NK-92 (cell line): Measurements from ENCODE around the gene S100A4.

Experiments
- DNase-seq: peaks from one replicate; lab custom pipeline; 2025; ENCODE audit not compliant: unreplicated experiment; lab: John Stamatoyannopoulos, UW

S100A4 gene

GRCh38 chr1:153548722-153549688 is 3.4 kb upstream of the S100A4 start, which contains the start of gene S100A3:
Gene S100A3, minus strand, starts transcription at chr1:153549258. Its CDS starts 773 bp downstream, at chr1:153548485.
- DNase-seq = no peak

DNA sequence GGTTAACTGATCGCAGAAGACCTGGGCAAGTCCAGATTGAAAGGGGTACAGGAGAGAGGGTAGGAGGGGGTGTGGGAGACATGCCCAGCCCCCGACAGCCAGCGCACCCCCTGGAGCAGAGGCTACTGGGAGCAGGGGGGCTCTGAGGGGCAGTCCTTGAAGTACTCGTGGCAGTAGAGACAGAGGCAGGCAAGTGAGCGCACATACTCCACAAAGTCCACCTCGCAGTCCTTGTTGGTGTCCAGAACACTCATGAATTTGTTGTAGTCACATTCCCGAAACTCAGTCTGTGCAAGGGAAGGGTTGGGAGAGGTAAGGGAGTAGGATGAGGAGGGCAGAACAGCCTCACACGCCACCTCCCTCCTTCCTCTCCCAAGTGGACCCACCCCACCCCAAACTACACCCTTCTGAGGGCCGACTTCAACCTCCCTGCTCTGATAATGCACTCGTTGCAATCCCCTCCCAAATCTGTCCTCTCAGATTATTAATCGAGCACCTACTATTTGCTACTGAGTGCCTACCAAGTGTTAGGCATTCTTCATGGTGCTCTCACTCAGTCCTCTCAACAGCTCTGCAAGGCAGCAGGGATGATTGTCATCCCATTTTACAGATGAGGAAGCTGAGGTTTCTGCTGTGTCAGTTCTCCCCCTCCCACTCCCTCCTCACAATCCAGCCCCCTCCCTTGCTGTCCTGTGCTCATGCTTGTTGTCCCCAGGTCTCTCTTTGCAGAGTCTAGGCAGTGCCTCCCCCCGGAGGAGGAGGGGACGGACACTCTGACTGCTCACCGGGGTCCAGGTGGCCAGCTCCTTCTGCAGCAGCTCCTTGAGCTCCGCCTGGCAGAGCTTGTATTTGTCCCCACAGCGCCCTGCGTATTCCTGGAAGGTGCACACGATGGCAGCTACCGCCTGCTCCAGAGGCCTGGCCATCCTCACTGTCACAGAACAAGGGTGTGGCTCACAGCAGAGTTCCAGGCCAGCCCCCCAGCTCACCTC is 2.2 kb upstream of the S100A4 start:
- no peak for DNase-seq

GRCh38 chr1:153546796-153547559 is 1.4 kb upstream of the S100A4 start:
- DNase-seq = no peak

- DNase-seq = no peak
These were observed 765 bp upstream of the S100A4 start for GRCh38 chr1:153546371-153546770.

GRCh38 chr1:153544453-153545066 is 1.0 kb downstream of the S100A4 start:
- no peak for DNase-seq

DNA sequence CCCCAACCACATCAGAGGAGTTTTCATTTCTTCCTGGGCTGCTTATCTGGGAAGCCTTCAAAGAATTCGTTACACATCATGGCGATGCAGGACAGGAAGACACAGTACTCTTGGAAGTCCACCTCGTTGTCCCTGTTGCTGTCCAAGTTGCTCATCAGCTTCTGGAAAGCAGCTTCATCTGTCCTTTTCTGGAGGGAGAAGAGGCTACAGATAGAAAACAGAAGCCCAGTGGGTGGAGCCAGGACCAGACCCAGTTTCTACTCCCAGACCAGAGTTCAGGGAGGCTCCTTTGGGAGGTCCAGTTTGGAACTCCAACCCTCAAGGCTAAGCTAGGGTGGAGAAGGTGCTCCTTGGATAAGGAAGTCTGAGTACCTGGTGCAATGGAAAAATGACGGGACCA is 1.9 kb downstream of the S100A4 start:
- DNase-seq = no peak

GRCh38 chr1:153542956-153543711 is 2.5 kb downstream of the S100A4 start:
- DNase-seq = no peak

GRCh38 chr1:153541641-153542590 is 3.7 kb downstream of the S100A4 start:
- no peak for DNase-seq

DNA sequence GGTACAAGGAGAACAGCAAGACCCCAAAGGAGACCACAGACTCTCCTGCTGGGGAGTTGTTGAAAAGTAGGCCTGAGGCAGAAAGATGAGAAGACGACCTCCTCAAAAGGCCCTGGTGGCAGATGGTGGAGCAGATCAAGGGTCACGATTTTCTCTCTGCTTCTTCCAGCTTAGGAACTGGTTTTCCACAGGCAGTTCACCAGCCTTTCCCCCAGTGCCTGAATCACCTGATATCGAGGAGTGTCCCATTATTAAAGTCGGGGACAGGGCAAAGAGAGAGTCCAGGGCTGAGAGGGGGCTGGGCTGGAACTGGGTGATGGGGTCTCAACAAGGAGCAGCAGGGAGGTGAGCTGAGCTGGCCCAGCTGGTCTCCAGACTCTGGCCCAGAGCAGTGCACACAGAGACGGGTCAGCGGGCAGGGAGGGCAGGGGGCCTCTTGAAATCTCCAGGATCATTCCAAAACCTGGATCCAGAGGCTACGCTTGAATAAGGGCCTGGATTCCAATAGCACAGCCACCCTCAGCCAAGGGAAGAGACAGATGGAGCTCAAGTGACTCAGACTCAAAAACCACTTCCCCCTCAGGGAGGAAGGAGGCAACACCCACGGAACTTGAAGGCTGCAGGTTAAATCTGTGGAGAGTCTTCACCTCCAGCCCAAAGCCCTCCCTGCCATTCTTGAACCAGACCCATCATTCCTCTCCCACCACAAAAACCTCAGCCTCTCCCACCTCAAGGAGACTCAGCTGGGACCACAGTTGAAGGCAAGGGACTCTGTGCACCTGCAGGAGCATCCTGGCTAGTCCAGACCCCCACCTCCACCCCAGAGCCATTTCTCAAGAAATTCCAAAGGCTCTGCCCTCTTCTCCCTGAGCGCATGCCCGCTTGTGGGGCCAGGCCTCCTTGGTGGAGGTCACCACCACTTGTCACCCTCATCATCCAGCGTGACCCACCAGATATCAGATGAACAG is 4.9 kb downstream of the S100A4 start, which contains the start of gene S100A5:
S100A5 (minus strand) TSS at position 541 of the 968 bp plus-strand sequence. CDS start 743 bp downstream, outside the sequence.
- DNase-seq = no peak

DNA sequence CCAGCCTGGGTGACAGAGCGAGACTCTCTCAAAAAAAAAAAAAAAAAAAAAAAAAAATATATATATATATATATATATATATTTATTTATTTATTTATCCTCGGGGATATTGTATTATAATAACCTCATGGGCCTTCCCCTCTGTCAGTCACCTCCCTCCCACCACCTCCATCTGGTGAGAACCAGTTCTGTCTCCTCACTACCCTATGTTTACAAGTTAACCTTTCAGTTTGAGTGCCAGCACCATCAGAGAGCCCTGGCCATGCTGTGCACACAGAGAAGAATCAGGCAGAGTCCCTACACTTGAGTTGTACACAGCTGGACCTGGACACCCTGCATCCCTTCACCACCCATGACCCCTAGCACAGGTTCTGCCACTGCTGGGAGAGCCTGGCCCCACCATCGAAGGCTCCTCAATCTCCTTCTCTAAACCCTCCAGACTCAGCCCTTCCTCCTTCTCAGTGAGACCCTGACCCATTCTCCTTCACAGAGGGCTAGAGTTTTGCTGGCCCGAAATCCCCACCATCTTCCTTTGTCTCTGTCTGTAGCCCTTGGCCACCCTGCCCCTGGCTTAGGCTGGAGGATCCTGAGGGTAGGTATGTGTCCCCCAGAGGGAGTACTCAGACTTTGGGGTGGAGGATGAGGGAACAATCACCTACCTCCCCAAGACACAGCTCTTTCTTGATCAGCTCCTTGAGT is 6.1 kb downstream of the S100A4 start:
- no peak for DNase-seq

DNA sequence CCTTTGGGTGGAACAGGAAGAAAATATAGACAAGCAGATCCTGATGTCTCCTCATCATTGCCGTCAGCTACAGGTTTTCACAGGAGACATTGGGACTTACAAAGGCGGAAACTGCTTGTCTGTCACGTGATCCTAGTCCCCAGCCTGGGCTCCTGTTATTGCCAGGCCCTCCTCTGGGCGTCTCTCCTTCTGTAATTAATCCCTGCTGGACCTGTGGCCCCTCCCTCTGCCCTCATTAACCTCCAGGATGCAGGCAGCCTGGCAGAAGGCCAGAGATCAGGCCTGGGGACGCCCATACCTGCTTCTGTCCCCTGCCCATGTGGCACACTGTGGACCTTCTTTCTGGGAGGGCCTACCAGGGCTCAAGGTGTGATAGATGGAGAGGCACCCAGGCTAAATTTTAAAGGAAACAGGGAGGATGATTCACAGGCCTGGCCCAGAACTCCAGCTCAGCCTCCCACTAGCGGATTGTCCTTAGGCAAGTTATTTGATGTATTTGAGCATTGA is 7.2 kb downstream of the S100A4 start:
- no peak for DNase-seq

DNA sequence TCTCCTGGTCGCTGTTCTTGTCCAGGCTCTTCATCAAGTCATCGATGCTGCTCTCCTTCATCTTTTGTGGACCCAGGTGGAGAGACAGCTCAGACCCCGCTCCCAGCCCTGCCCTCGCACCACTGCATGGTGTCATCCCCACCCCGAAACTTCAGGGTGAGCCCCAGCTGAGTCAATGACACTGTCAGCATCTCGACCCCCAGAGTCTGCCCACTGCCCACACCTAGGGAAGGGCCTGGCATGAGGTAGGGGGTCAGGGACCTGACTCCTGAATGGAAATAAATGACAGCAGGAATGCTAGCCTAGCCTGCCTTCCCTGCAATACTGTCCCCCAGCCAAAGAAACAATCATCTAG is 8.3 kb downstream of the S100A4 start:
- no peak for DNase-seq

DNA sequence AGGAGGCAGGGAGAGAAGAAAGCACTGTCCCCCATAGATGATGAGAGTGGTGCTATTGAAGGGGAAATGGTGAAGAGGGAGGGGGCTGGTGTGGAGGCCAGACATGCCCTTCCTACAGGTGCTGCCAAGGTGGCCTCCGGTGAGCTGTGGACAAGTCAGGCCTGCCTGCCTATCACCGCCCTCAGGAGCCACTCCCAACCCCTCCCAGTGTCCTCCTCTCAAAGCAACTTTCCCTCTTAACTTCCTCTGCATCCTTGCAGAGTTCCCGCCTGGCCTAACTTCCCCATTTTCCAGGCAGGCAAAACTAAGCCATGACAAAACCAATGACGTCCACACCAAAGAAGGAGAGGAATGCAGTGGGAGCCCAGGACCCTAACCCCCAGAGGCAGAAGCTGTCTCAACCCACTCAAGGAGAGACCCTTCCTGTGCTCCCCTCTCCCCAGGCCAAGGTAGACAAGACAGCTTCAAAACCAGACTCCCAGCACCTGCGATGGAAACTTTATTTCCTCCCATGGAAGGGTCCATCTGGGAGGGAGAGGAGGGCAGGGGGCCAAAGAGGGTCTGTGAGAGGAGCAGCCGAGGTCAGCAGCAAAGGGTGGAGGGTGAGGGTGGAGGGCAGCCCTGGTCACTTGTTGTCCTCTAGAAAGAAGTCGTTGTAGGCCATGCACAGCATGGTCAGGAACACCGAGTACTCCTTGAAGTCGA is 8.8 kb downstream of the S100A4 start:
- no peak for DNase-seq

- no peak for DNase-seq
These were observed 9.5 kb downstream of the S100A4 start for GRCh38 chr1:153536012-153536670.
